Measurements from ENCODE around the gene MED29.

The MED29 gene

DNA sequence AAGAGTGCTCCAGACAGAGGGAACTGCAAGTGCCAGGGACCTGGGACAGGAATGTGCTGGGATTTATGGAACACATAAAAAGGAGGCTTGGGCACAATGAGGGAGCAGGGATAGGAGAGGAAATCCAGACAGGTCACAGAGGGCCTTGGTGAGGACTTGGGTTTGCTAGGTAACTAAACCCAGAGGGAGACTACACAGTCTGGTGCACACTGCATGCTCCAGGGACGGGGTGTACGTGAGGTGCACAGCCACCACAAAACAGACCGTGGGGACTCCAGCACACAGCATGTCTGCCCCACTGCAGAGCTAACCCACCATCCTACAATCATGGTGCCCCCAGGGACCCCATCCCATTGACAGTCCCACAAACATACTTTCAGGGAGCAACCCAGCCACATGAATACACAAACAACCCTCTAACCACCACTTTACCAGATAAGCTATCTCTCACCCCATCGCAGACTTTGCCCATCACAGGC lies 9.9 kb downstream of the MED29 start:
- Histone ChIP-seq H3K27ac (peak overlapping the region; percentile 100), H3K4me1 (ENCODE audit: control insufficient read depth in 1 of 2, insufficient read depth in 1 of 2, low read depth in 1 of 2, low read length in 1 of 2) (peaks cover 77% of the 10 kb centered on the region in 2 experiments), H3K36me3 (peaks cover 8% of the 10 kb centered on the region), H3K27me3 (no peaks in the 10 kb centered on the region), H3K9me3 (no peaks in the 10 kb centered on the region), H3K4me3 (ENCODE audit: low read depth in 1 of 2, low read length in 1 of 2) (peak overlapping the region; percentile 98 to 100)
- TF ChIP-seq, protein P1, sequence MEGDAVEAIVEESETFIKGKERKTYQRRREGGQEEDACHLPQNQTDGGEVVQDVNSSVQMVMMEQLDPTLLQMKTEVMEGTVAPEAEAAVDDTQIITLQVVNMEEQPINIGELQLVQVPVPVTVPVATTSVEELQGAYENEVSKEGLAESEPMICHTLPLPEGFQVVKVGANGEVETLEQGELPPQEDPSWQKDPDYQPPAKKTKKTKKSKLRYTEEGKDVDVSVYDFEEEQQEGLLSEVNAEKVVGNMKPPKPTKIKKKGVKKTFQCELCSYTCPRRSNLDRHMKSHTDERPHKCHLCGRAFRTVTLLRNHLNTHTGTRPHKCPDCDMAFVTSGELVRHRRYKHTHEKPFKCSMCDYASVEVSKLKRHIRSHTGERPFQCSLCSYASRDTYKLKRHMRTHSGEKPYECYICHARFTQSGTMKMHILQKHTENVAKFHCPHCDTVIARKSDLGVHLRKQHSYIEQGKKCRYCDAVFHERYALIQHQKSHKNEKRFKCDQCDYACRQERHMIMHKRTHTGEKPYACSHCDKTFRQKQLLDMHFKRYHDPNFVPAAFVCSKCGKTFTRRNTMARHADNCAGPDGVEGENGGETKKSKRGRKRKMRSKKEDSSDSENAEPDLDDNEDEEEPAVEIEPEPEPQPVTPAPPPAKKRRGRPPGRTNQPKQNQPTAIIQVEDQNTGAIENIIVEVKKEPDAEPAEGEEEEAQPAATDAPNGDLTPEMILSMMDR (IDR thresholded peaks at IDR 0.05), result no peak

DNA sequence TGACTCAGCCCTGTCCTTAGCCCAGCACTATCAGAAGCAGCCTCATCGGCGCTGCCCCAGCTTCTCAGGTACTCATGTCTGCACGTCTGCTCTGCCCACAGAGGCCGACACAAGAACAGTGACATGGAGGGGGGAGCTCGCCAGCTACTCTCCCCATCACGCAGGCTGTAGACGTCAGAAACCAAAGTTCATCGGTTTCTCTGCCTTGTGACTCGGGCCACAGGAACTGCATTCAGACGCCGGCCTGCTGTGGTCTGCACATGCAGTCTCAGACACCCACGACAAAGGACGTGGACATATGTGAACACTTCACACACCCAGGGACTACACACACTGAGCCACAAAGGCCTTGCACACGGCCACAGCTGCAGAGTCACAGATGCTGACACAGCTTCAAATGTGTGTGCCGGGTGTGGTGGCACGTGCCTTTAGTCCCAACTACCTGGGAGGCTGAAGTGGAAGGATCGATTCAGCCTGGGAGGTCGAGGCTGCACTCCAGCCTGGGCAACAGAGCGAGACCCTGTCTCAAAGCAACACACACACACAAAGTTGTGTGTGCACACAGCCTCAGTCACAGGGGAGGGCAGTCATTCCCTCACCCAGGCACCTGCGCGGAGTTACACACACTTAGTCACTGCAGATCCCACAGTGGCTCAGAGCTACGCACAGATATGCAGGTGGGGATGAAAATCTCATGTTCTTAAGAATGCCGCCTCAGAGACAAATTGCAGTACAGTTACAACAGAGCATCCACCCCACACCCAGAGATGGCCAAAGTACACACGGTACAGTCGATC lies 10.6 kb downstream of the MED29 start:
- H3K4me1 ChIP-seq (ENCODE audit: control insufficient read depth in 1 of 2, insufficient read depth in 1 of 2, low read depth in 1 of 2, low read length in 1 of 2), result peaks cover 77 to 79% of the 10 kb centered on the region in 2 experiments
- peak overlapping the region; percentile 98 to 100 for H3K4me3 ChIP-seq (ENCODE audit: low read depth in 1 of 2, low read length in 1 of 2)
- H3K9me3 ChIP-seq, result no peaks in the 10 kb centered on the region
- H3K27me3 ChIP-seq, result no peaks in the 10 kb centered on the region
- TF ChIP-seq, protein P1 (IDR thresholded peaks at IDR 0.05), result no peak
- H3K36me3 ChIP-seq, result peaks cover 10% of the 10 kb centered on the region
- peak overlapping the region; percentile 100 for H3K27ac ChIP-seq

DNA sequence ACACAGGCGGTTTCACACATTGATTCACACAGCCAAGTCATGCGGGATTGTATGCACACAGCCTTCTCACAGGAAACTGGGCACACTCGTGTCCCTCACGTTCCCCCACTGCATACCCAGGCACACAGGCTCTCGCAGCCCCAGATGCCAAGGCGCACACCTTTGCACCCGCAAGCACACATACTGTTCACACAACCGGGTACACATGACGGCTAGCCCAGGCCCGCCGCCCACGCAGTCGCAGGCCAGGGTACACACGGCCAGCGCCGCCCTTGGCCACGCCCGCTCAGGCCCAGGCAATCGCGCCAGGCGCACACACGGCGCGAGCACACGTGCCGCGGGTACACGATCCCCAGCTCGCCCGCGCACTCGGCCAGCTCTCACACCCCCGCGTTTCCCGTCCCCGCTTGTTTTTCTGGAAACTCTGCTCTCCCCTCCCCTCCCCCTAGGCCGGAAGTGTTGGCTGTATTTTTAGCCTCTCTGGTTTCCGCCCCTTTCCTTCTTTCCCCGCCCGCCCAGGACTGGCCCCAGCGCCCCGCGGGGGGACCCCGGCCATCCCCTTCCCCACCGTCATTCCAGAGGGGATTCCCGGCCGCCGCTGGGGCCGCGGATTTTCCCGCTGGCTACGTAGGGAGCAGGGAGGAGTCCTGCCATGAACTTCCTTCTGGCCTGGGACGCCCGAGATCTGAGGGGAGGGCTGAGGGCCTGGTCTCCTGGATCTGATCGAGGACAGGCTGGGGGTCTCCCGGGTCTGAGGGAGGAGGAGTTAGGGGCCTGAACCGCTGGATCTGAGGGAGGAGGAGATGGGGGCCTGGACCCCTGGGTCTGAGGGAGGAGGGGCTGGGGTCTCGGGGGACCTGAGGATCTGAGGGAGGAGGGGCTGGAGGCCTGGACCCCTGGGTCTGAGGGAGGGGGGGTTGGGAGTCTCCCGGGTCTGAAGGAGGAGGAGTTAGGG lies 11.4 kb downstream of the MED29 start:
- H3K27me3 ChIP-seq, result no peaks in the 10 kb centered on the region
- H3K4me3 ChIP-seq (ENCODE audit: low read depth in 1 of 2, low read length in 1 of 2), result peak overlapping the region; percentile 98 to 100
- peak overlapping the region; percentile 100 for H3K27ac ChIP-seq
- H3K36me3 ChIP-seq, result peaks cover 11% of the 10 kb centered on the region
- TF ChIP-seq, protein P1 (IDR thresholded peaks at IDR 0.05), result peak; percentile 46
- H3K9me3 ChIP-seq, result no peaks in the 10 kb centered on the region
- peaks cover 70 to 71% of the 10 kb centered on the region in 2 experiments for H3K4me1 ChIP-seq (ENCODE audit: control insufficient read depth in 1 of 2, insufficient read depth in 1 of 2, low read depth in 1 of 2, low read length in 1 of 2)

GRCh38 chr19:39403331-39404312 lies 12.4 kb downstream of the MED29 start:
- Histone ChIP-seq H3K36me3 (peaks cover 21% of the 10 kb centered on the region), H3K4me1 (ENCODE audit: control insufficient read depth in 1 of 2, insufficient read depth in 1 of 2, low read depth in 1 of 2, low read length in 1 of 2) (peaks cover 62 to 70% of the 10 kb centered on the region in 2 experiments), H3K27ac (peak overlapping the region; percentile 100), H3K27me3 (no peaks in the 10 kb centered on the region), H3K4me3 (ENCODE audit: low read depth in 1 of 2, low read length in 1 of 2) (peak overlapping the region; percentile 98 to 100), H3K9me3 (no peaks in the 10 kb centered on the region)
- TF ChIP-seq, protein P1 (IDR thresholded peaks at IDR 0.05), result peak; percentile 32

Data from neutrophil (primary cell).